Measurements from ENCODE around the gene CACNA1C. TPM values are rescaled to one million over a fixed set of nuclear protein-coding genes. Genes with fewer than 3 reads are reported as not detected.
A peak's percentile ranks its signal among the peaks of the same experiment; 100 is the strongest.

Gene CACNA1C
- total and polyA plus RNA-seq, 2 donors from 2014 or later, result 1.6 to 17.4 TPM

GRCh38 chr12:2051700-2052621 lies 826 bp upstream of the CACNA1C start:
- DNase-seq, result peak in 4 of 5 donors; percentile 59 to 71 (median 62)

GRCh38 chr12:2053691-2054090 lies 904 bp downstream of the CACNA1C start:
- no peaks in the 10 kb centered on the region for H3K36me3 ChIP-seq (ENCODE audit: control insufficient read depth in 2 of 3, insufficient read depth in 3 of 3, low read length in 3 of 3)
- peaks cover 0 to 8% (median 0%) of the 10 kb centered on the region in 3 donors for H3K4me1 ChIP-seq (ENCODE audit: control insufficient read depth in 2 of 3, insufficient read depth in 2 of 3, low read depth in 1 of 3, low read length in 3 of 3)
- intact Hi-C loops (cut with DNase I), result loop anchor here (10.0 kb wide), 1 partner anchor 531 kb away; no protein-coding TSS in a partner anchor
- H3K4me3 ChIP-seq (ENCODE audit: low read length in 3 of 3), result peak overlapping the region in 1 of 3 donors; percentile 60
- no peaks in the 10 kb centered on the region for H3K9me3 ChIP-seq (ENCODE audit: control insufficient read depth in 2 of 3, insufficient read depth in 1 of 3, low read length in 3 of 3)
- no peak overlapping the region for H3K9ac ChIP-seq (ENCODE audit: low read length in 3 of 3)
- H3K27ac ChIP-seq (ENCODE audit: low read depth in 2 of 2, low read length in 2 of 2), result no peak overlapping the region
- no peak for TF ChIP-seq CTCF (IDR thresholded peaks at IDR 0.05; ENCODE audit: borderline replicate concordance, extremely low read depth, insufficient read depth)
- DNase-seq (peak in 3 of 5 donors; percentile 50 to 80 (median 58)), FAIRE-seq (no peak)
- H3K27me3 ChIP-seq (ENCODE audit: control insufficient read depth, insufficient read depth, low read length), result no peaks in the 10 kb centered on the region

More at GRCh38 chr12:2051700-2052621, 826 bp upstream of the CACNA1C start:
- peaks cover 0 to 8% (median 0%) of the 10 kb centered on the region in 3 donors for H3K4me1 ChIP-seq (ENCODE audit: control insufficient read depth in 2 of 3, insufficient read depth in 2 of 3, low read depth in 1 of 3, low read length in 3 of 3)
- peak overlapping the region; percentile 43 to 55 (median 50) for H3K4me3 ChIP-seq (ENCODE audit: low read length in 3 of 3)
- intact Hi-C loops (cut with DNase I), result loop anchor here (10.0 kb wide), 1 partner anchor 533 kb away; no protein-coding TSS in a partner anchor
- H3K36me3 ChIP-seq (ENCODE audit: control insufficient read depth in 2 of 3, insufficient read depth in 3 of 3, low read length in 3 of 3), result no peaks in the 10 kb centered on the region
- no peak for FAIRE-seq
- H3K27ac ChIP-seq (ENCODE audit: low read depth in 2 of 2, low read length in 2 of 2), result no peak overlapping the region
- H3K9ac ChIP-seq (ENCODE audit: low read length in 3 of 3), result peak overlapping the region in 1 of 3 donors; percentile 33
- no peak for TF ChIP-seq CTCF (IDR thresholded peaks at IDR 0.05; ENCODE audit: borderline replicate concordance, extremely low read depth, insufficient read depth)
- no peaks in the 10 kb centered on the region for H3K9me3 ChIP-seq (ENCODE audit: control insufficient read depth in 2 of 3, insufficient read depth in 1 of 3, low read length in 3 of 3)
- H3K27me3 ChIP-seq (ENCODE audit: control insufficient read depth, insufficient read depth, low read length), result no peaks in the 10 kb centered on the region

DNA sequence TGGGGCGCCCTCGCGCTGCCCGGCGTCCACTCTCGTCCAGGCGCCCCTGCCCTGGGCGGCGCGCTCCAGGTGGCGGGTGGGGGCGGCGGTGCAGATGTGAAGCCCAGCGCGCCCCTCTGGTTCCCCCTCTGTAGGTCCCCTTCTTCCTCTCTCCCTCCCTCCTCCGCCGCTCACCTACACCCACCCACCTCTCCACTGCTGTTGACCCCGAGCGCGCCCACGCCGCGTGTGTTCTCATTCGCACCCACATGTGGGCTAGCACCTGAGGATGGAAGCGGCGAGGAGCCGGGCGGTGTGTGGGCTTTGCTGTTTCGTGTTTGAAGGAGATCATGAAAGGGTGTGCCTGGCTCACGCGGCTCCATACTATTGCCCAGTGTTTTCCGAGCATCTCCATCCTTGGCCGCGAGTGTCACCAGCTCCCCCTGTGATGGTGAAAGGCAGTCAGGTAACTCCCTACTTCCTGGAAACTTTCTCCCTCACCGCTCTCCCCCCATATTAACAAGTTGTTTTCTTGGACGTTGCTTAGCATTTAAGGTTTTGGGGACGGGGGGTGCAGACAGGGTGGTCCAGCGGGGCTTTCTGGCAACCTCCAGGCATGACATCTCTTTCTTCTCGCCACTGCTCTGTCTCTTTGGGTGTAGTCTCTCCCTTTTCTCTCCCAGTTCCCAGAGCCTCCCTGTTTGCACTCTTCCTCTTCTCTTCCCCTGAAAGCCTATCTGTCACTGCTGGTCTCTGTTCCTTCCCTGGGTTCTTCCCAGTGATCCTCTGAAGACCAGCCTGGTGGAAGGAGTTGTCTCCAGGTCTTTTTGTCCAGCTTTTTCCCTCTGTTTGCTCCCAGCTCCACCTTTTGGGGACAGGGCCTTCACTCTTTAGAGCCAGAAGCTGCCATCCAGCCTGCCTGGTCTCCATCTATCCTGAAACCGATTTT lies 1.6 kb downstream of the CACNA1C start:
- FAIRE-seq (no peak), DNase-seq (peak in 3 of 5 donors; percentile 43 to 57 (median 54))
- H3K36me3 ChIP-seq (ENCODE audit: control insufficient read depth in 2 of 3, insufficient read depth in 3 of 3, low read length in 3 of 3), result no peaks in the 10 kb centered on the region
- peak overlapping the region in 1 of 2 donors; percentile 83 for H3K27ac ChIP-seq (ENCODE audit: low read depth in 2 of 2, low read length in 2 of 2)
- H3K9me3 ChIP-seq (ENCODE audit: control insufficient read depth in 2 of 3, insufficient read depth in 1 of 3, low read length in 3 of 3), result no peaks in the 10 kb centered on the region
- peaks cover 0 to 8% (median 0%) of the 10 kb centered on the region in 3 donors for H3K4me1 ChIP-seq (ENCODE audit: control insufficient read depth in 2 of 3, insufficient read depth in 2 of 3, low read depth in 1 of 3, low read length in 3 of 3)
- peak overlapping the region; percentile 42 to 69 (median 48) for H3K4me3 ChIP-seq (ENCODE audit: low read length in 3 of 3)
- intact Hi-C loops (cut with DNase I), result loop anchor here (10.0 kb wide), 1 partner anchor 530 kb away; no protein-coding TSS in a partner anchor
- peak overlapping the region in 2 of 3 donors; percentile 2 to 41 for H3K9ac ChIP-seq (ENCODE audit: low read length in 3 of 3)
- TF ChIP-seq CTCF (IDR thresholded peaks at IDR 0.05; ENCODE audit: borderline replicate concordance, extremely low read depth, insufficient read depth), result no peak
- no peaks in the 10 kb centered on the region for H3K27me3 ChIP-seq (ENCODE audit: control insufficient read depth, insufficient read depth, low read length)
